GM23338 (cell line): ENCODE data around the gene CD58. TPM values are rescaled to one million over a fixed set of nuclear protein-coding genes. Genes with fewer than 3 reads are reported as not detected.

Experiments
- ATAC-seq: fragments of 200-7000 bp; cut with Tn5 transposase; 3 replicates; pipeline ENCODE4 v1.9.1; 2020
- DNase-seq: peaks from one replicate; pipeline ENCODE4 v3.0.0-alpha.2; 2015; ENCODE audit warnings: low spot score
- H2AFZ ChIP-seq: fragments of 200-600 bp; sonication (generic); 2 replicates; pipeline ENCODE4 v1.8.0; 2016; ENCODE audit warnings: antibody characterized with exemption, mild to moderate bottlenecking, moderate library complexity
- H3F3A ChIP-seq: fragments of 200-600 bp; sonication (generic); replicated peaks from 2 replicates; pipeline ENCODE4 v1.8.0; 2017; ENCODE audit warnings: antibody characterized with exemption, mixed run types, low read depth
- H3K27ac ChIP-seq: fragments of 200-600 bp; sonication (generic); 2 replicates; pipeline ENCODE4 v1.6.1; 2016; ENCODE audit warnings: low read depth
- H3K27me3 ChIP-seq: fragments of 200-600 bp; sonication (generic); 2 replicates; pipeline ENCODE4 v1.8.0; 2016; ENCODE audit warnings: mild to moderate bottlenecking, mixed run types, moderate library complexity; ENCODE audit not compliant: insufficient read depth
- H3K36me3 ChIP-seq: fragments of 200-600 bp; sonication (generic); 2 replicates; pipeline ENCODE4 v1.8.0; 2016; ENCODE audit warnings: mild to moderate bottlenecking; ENCODE audit not compliant: insufficient read depth
- H3K4me1 ChIP-seq: fragments of 200-600 bp; sonication (generic); 2 replicates; pipeline ENCODE4 v1.8.0; 2016; ENCODE audit warnings: mild to moderate bottlenecking, moderate library complexity; ENCODE audit not compliant: insufficient read depth
- H3K4me2 ChIP-seq: fragments of 200-600 bp; sonication (generic); 2 replicates; pipeline ENCODE4 v1.7.1; 2017; ENCODE audit warnings: mixed run types
- H3K4me3 ChIP-seq: fragments of 200-600 bp; sonication (generic); 2 replicates; pipeline ENCODE4 v1.6.1; 2016; ENCODE audit warnings: mixed run types
- H3K79me2 ChIP-seq: fragments of 200-600 bp; sonication (generic); replicated peaks from 2 replicates; pipeline ENCODE4 v1.8.0; 2017; ENCODE audit warnings: mild to moderate bottlenecking; ENCODE audit not compliant: insufficient read depth
- H3K9me2 ChIP-seq: fragments of 200-600 bp; sonication (generic); 2 replicates; pipeline ENCODE4 v1.8.0; 2017; ENCODE audit not compliant: insufficient read depth
- H4K20me1 ChIP-seq: fragments of 200-600 bp; sonication (generic); replicated peaks from 2 replicates; pipeline ENCODE4 v1.8.0; 2017; ENCODE audit warnings: mild to moderate bottlenecking; ENCODE audit not compliant: insufficient read depth
- H3K27ac Mint-ChIP-seq: 2 replicates; pipeline ENCODE4 v1.8.0; 2020; ENCODE audit warnings: inconsistent platforms, mild to moderate bottlenecking, moderate library complexity, mixed read lengths
- H3K27me3 Mint-ChIP-seq: 3 replicates; pipeline ENCODE4 v1.8.0; 2022; ENCODE audit warnings: low read depth, mild to moderate bottlenecking, moderate library complexity, mixed read lengths, inconsistent platforms; ENCODE audit not compliant: insufficient read depth, poor library complexity
- H3K36me3 Mint-ChIP-seq: 3 replicates; pipeline ENCODE4 v1.8.0; 2021; ENCODE audit warnings: low read depth, mild to moderate bottlenecking, inconsistent platforms, moderate library complexity, mixed read lengths
- H3K4me1 Mint-ChIP-seq: 3 replicates; pipeline ENCODE4 v1.8.0; 2020; ENCODE audit warnings: mild to moderate bottlenecking, inconsistent platforms, mixed read lengths
- H3K4me3 Mint-ChIP-seq: 3 replicates; pipeline ENCODE4 v1.8.0; 2021; ENCODE audit warnings: moderate library complexity, mild to moderate bottlenecking, inconsistent platforms, mixed read lengths
- H3K9me3 Mint-ChIP-seq: 3 replicates; pipeline ENCODE4 v1.8.0; 2020; ENCODE audit warnings: moderate library complexity, mild to moderate bottlenecking, inconsistent platforms, mixed read lengths
- ETS1 ChIP-seq: IDR thresholded peaks from 2 replicates; pipeline ENCODE4 v1.6.1; 2016; ENCODE audit warnings: antibody characterized with exemption
- EZH2 ChIP-seq: fragments of 200-600 bp; sonication (generic); IDR thresholded peaks from one replicate; pipeline ENCODE4 v1.8.0; 2017; ENCODE audit warnings: antibody characterized with exemption, mild to moderate bottlenecking, low read depth; ENCODE audit not compliant: unreplicated experiment
- EZH2phosphoT487 ChIP-seq: fragments of 200-600 bp; sonication (generic); IDR thresholded peaks from one replicate; pipeline ENCODE4 v1.8.1; 2018; ENCODE audit warnings: antibody characterized with exemption; ENCODE audit not compliant: unreplicated experiment
- JUNB ChIP-seq: IDR thresholded peaks from one replicate; pipeline ENCODE4 v1.6.1; 2016; ENCODE audit warnings: antibody characterized with exemption; ENCODE audit not compliant: unreplicated experiment
- POLR2AphosphoS5 ChIP-seq: IDR thresholded peaks from 2 replicates; pipeline ENCODE4 v1.6.1; 2016; ENCODE audit warnings: antibody characterized with exemption, low read depth
- REST ChIP-seq: IDR thresholded peaks from one replicate; pipeline ENCODE4 v1.6.1; 2018; ENCODE audit warnings: antibody characterized with exemption; ENCODE audit not compliant: unreplicated experiment
- ZNF114 ChIP-seq: fragments of 250-450 bp; sonication (Bioruptor Pico); IDR thresholded peaks from 2 replicates; pipeline ENCODE4 v1.5.0; 2020; ENCODE audit warnings: mild to moderate bottlenecking, moderate library complexity
- ZNF331 ChIP-seq: fragments of 250-450 bp; sonication (Bioruptor Pico); IDR thresholded peaks from 2 replicates; pipeline ENCODE4 v1.5.0; 2020; ENCODE audit warnings: low read depth, mild to moderate bottlenecking, moderate library complexity
- ZNF462 ChIP-seq: fragments of 250-450 bp; sonication (Bioruptor Pico); IDR thresholded peaks from 2 replicates; pipeline ENCODE4 v1.5.0; 2020; ENCODE audit warnings: mild to moderate bottlenecking, moderate library complexity
- polyA plus RNA-seq: library from polyadenylated mRNA; unstranded; fragments of >200 nt; fragmentation: Nextera tagmentation; extraction: Ambion mirVana; gene quantifications from 2 replicates; pipeline ENCODE4 v1.2.1, GENCODE V29; 2016
- total RNA-seq: library from RNA; depleted of rRNA; stranded (reverse); fragments of >200 nt; shearing (Covaris generic); gene quantifications from 2 replicates; pipeline ENCODE4 v1.2.3, GENCODE V29; 2014

CD58 gene
- total and polyA plus RNA-seq, 2 experiments from 2014 or later: 9.2 to 12.5 TPM

DNA sequence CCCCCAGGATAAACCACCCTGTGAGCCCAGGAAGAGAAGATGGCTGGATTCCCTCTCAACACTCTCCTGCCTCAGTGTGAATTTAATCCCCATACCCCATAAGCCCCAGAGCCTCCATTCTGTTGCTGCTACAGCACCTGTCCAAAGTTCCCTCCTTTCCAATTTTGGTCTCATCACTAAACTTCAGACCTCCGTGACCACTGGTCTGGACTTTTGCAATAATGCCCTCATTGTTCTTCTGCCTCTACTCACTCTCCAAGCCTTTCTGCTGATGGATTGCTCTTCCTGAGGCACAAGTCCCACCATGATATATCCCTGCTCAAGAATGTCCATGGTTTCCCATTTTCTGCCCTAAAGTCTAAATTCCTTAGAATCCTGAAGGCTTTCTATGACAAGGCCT lies 83.2 kb downstream of the CD58 start:
- H3K27ac ChIP-seq: no peak overlapping the region
- H3K27me3 ChIP-seq: no peaks in the 10 kb centered on the region
- Mint-ChIP-seq H3K4me3 (no peak overlapping the region), H3K27ac (no peak overlapping the region), H3K9me3 (no peaks in the 10 kb centered on the region), H3K4me1 (peaks cover 3% of the 10 kb centered on the region; the same call in 1 of the 3 replicates), H3K27me3 (peaks cover 5% of the 10 kb centered on the region), H3K36me3 (no peaks in the 10 kb centered on the region)
- no peak overlapping the region for H3K4me3 ChIP-seq
- H3F3A ChIP-seq: no peaks in the 10 kb centered on the region
- H3K4me2 ChIP-seq: no peak overlapping the region
- DNase-seq (no peak), ATAC-seq (no peak)
- 0 out of 2 replicates have a peak, but pooled peaks cover 4% of the 10 kb centered on the region for H3K4me1 ChIP-seq
- no peaks in the 10 kb centered on the region for H3K36me3 ChIP-seq
- TF ChIP-seq ZNF462 (CRISPR knock-in tag) (no peak), ETS1 (no peak)
- no peaks in the 10 kb centered on the region for H4K20me1 ChIP-seq
- H3K9me2 ChIP-seq: no peaks in the 10 kb centered on the region
- no peak overlapping the region for H2AFZ ChIP-seq
- no peaks in the 10 kb centered on the region for H3K79me2 ChIP-seq

GRCh38 chr1:116487031-116487430 lies 83.8 kb downstream of the CD58 start:
- Mint-ChIP-seq H3K9me3 (no peaks in the 10 kb centered on the region), H3K4me3 (no peak overlapping the region), H3K27me3 (peaks cover 5% of the 10 kb centered on the region), H3K4me1 (no peaks in the 10 kb centered on the region), H3K27ac (no peak overlapping the region), H3K36me3 (no peaks in the 10 kb centered on the region)
- ATAC-seq (no peak), DNase-seq (no peak)
- Histone ChIP-seq H3K4me3 (no peak overlapping the region), H3K36me3 (no peaks in the 10 kb centered on the region), H3K9me2 (no peaks in the 10 kb centered on the region), H3K4me2 (no peak overlapping the region), H3K4me1 (0 out of 2 replicates have a peak, but pooled peaks cover 4% of the 10 kb centered on the region), H3F3A (no peaks in the 10 kb centered on the region), H2AFZ (no peak overlapping the region), H4K20me1 (no peaks in the 10 kb centered on the region), H3K79me2 (no peaks in the 10 kb centered on the region), H3K27me3 (no peaks in the 10 kb centered on the region), H3K27ac (no peak overlapping the region)
- TF ChIP-seq EZH2phosphoT487: no peak
- no peak for TF ChIP-seq ZNF114 (CRISPR knock-in tag)
- no peak for TF ChIP-seq ZNF331 (CRISPR knock-in tag)
- TF ChIP-seq JUNB: no peak
- TF ChIP-seq POLR2AphosphoS5: no peak
- no peak for TF ChIP-seq REST
- TF ChIP-seq EZH2: no peak
